ENCODE measurements around the gene ICAM5.
"Not testable (repeated sequence)": the region's sequence is repeated elsewhere in the genome, so short reads cannot be mapped to it uniquely, and the experiment has no call there.

GRCh38 chr19:10241826-10242449 is 47.8 kb upstream of the ICAM5 start:
- not testable (repeated sequence) for TF ChIP-seq ZNF274 (IDR thresholded peaks at IDR 0.05; ENCODE audit: insufficient read depth, insufficient read length); CTCF (IDR thresholded peaks at IDR 0.05 in 2 of 3, conservative IDR thresholded peaks at IDR 0.05 in 1 of 3; ENCODE audit: control insufficient read depth in 2 of 3, extremely low read depth in 1 of 3, insufficient read depth in 1 of 3, low read depth in 3 of 3, low read length in 3 of 3); SIN3A (IDR thresholded peaks at IDR 0.05; ENCODE audit: low read depth, low read length); RAD21 (IDR thresholded peaks at IDR 0.05; ENCODE audit: insufficient read depth, low read depth, low read length)

Measured in GM12878 (cell line).